ENCODE data around the gene SIN3A. TPM values are rescaled to one million over a fixed set of nuclear protein-coding genes. Genes with fewer than 3 reads are reported as not detected.

SIN3A gene
- total RNA-seq, 1 experiment from 2014 or later, result 24.9 TPM

GRCh38 chr15:75352186-75353080, 99.1 kb downstream of the SIN3A start:
- no peaks in the 10 kb centered on the region for H3K9me3 ChIP-seq (ENCODE audit: low read length)
- ChIA-PET POLR2A (ENCODE audit: unreplicated experiment) (interaction anchor here (0.6 kb wide), 1 partner anchor 510 kb away, joined by 3 read pairs; no protein-coding TSS in a partner anchor), CTCF (no interaction called here)
- no peaks in the 10 kb centered on the region for H3F3A ChIP-seq (ENCODE audit: low read length, unreplicated experiment)
- no peaks in the 10 kb centered on the region for H3K27me3 ChIP-seq (ENCODE audit: low read length)
- no peaks in the 10 kb centered on the region for H3K79me2 ChIP-seq (ENCODE audit: low read length)
- H3K4me1 ChIP-seq (ENCODE audit: insufficient read depth, low read length), result no peaks in the 10 kb centered on the region; the same call in 1 of the 2 replicates
- H3K4me2 ChIP-seq (ENCODE audit: low read length), result no peak overlapping the region
- H4K20me1 ChIP-seq (ENCODE audit: low read length), result no peaks in the 10 kb centered on the region
- TF ChIP-seq, protein P1, sequence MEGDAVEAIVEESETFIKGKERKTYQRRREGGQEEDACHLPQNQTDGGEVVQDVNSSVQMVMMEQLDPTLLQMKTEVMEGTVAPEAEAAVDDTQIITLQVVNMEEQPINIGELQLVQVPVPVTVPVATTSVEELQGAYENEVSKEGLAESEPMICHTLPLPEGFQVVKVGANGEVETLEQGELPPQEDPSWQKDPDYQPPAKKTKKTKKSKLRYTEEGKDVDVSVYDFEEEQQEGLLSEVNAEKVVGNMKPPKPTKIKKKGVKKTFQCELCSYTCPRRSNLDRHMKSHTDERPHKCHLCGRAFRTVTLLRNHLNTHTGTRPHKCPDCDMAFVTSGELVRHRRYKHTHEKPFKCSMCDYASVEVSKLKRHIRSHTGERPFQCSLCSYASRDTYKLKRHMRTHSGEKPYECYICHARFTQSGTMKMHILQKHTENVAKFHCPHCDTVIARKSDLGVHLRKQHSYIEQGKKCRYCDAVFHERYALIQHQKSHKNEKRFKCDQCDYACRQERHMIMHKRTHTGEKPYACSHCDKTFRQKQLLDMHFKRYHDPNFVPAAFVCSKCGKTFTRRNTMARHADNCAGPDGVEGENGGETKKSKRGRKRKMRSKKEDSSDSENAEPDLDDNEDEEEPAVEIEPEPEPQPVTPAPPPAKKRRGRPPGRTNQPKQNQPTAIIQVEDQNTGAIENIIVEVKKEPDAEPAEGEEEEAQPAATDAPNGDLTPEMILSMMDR (conservative IDR thresholded peaks at IDR 0.05; ENCODE audit: low read depth, low read length), result no peak
- TF ChIP-seq EZH2phosphoT487 (IDR thresholded peaks at IDR 0.05; ENCODE audit: borderline replicate concordance, low read length) (no peak), EZH2 (IDR thresholded peaks at IDR 0.05; ENCODE audit: low read length, unreplicated experiment) (no peak)
- H3K4me3 ChIP-seq (ENCODE audit: low read length), result no peak overlapping the region
- H3K27ac ChIP-seq (ENCODE audit: low read length), result no peak overlapping the region
- DNase-seq, result no peak
- no peak for ATAC-seq
- no peak overlapping the region for H2AFZ ChIP-seq (ENCODE audit: low read length)
- intact Hi-C loops (cut with micrococcal nuclease), result no loop called here
- no peaks in the 10 kb centered on the region for H3K36me3 ChIP-seq (ENCODE audit: low read depth, low read length)
- BruUV-seq (replicated peaks), result no TSS peak
- no peaks in the 10 kb centered on the region for H3K9me2 ChIP-seq (replicated peaks; ENCODE audit: low read length)
- no peak overlapping the region for H3K9ac ChIP-seq (ENCODE audit: low read length)

DNA sequence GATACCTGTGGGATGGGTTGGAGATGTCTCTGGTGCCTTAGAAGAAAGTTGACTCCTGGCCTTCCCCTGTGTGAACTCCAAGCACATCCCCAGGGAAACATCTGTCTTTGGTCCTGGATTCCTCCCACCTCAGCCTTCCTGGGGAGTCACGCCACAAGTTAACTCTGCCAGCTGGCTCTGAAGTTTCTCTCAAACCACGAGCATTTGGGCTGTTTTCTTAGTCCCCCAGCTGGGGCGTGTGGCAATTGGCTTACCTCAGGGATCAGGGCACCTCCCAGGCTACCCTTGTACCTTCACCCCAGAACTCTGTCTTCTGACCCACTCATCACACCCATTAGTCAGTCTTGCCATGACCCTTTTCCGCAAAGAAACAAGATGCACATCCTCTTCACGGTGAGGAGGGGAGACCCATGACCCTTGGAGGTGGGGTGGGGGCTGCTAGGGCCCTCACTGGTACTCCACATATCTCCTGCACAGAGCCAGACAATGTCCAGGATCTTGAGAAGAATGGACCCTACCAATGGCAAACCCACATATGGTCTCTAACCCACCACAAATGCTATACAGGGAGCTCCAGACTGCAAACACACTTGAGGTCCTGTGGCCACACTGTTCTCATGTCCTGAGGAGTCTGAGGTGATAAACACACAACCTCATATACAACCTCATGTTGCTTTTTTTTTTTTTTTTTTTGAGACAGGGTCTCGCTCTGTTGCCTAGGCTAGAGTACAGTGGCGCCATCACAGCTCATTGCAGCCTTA, 100.7 kb downstream of the SIN3A start:
- no peak for DNase-seq
- CTCF ChIA-PET, result no interaction called here

More for the DNA sequence above, 100.7 kb downstream of the SIN3A start:
- Histone ChIP-seq H3K79me2 (ENCODE audit: low read length) (no peaks in the 10 kb centered on the region), H3K36me3 (ENCODE audit: low read depth, low read length) (no peaks in the 10 kb centered on the region), H3K9me3 (ENCODE audit: low read length) (no peaks in the 10 kb centered on the region), H3K4me3 (ENCODE audit: low read length) (no peak overlapping the region), H3K9me2 (replicated peaks; ENCODE audit: low read length) (no peaks in the 10 kb centered on the region), H4K20me1 (ENCODE audit: low read length) (no peaks in the 10 kb centered on the region), H3K4me2 (ENCODE audit: low read length) (no peak overlapping the region), H3K4me1 (ENCODE audit: insufficient read depth, low read length) (no peaks in the 10 kb centered on the region; the same call in 1 of the 2 replicates), H2AFZ (ENCODE audit: low read length) (no peak overlapping the region), H3F3A (ENCODE audit: low read length, unreplicated experiment) (no peaks in the 10 kb centered on the region), H3K27me3 (ENCODE audit: low read length) (no peaks in the 10 kb centered on the region), H3K9ac (ENCODE audit: low read length) (no peak overlapping the region), H3K27ac (ENCODE audit: low read length) (no peak overlapping the region)
- intact Hi-C loops (cut with micrococcal nuclease), result no loop called here
- POLR2A ChIA-PET (ENCODE audit: unreplicated experiment), result interaction anchor here (0.6 kb wide), 1 partner anchor 101 kb away, joined by 24 read pairs; the partner anchor contains the start of gene SIN3A
- BruUV-seq (replicated peaks), result no TSS peak
- TF ChIP-seq, protein P1 (conservative IDR thresholded peaks at IDR 0.05; ENCODE audit: low read depth, low read length), result no peak
- TF ChIP-seq EZH2phosphoT487 (IDR thresholded peaks at IDR 0.05; ENCODE audit: borderline replicate concordance, low read length) (no peak), EZH2 (IDR thresholded peaks at IDR 0.05; ENCODE audit: low read length, unreplicated experiment) (no peak)
- ATAC-seq, result no peak

All from PC-3 (cell line).